A549 (cell line): ENCODE data around the gene UTP11. TPM values are rescaled to one million over a fixed set of nuclear protein-coding genes. Genes with fewer than 3 reads are reported as not detected.

ENCODE experiments used
- ATAC-seq, 2 experiments: fragments of 200-7000 bp in 1 of 2; fragments of >200 bp in 1 of 2; cut with Nextera tagmentation in 1 of 2; cut with Tn5 transposase in 1 of 2; 3 replicates each; pipeline versions ENCODE4 v1.8.0 to v1.9.1; 2018 to 2020; ENCODE audit warnings: mild to moderate bottlenecking in 1 of 2, moderate library complexity in 1 of 2
- CTCF ChIA-PET: fragments of 300-600 bp; sonication (Branson Sonifier 250); formaldehyde crosslinking; extraction: SDS; loops from one replicate; lab custom pipeline; 2021; ENCODE audit warnings: antibody characterized with exemption, inconsistent platforms; lab: Yijun Ruan, JAX
- POLR2A ChIA-PET: fragments of 350-600 bp; formaldehyde crosslinking; extraction: SDS; loops from one replicate; lab custom pipeline; 2021; ENCODE audit warnings: antibody characterized with exemption, inconsistent platforms; lab: Yijun Ruan, JAX
- DNase-seq, 2 experiments: peaks; one replicate each; pipeline versions ENCODE4 v3.0.0 to v3.0.0-alpha.2; 2011 to 2016; ENCODE audit warnings: low read depth in 1 of 2, low spot score in 1 of 2
- FAIRE-seq: peaks from 2 replicates; lab custom pipeline; 2011; peaks lifted over from hg19 to GRCh38; lab: Jason Lieb, UNC
- H3K27ac ChIP-seq, 2 experiments: fragments of >200 bp; sonication (Bioruptor Twin); formaldehyde crosslinking; 3 replicates each; pipeline ENCODE4 v1.5.1; 2016 to 2017
- H3K4me1 ChIP-seq: fragments of >200 bp; sonication (Bioruptor Twin); formaldehyde crosslinking; 3 replicates; pipeline ENCODE4 v1.6.1; 2016
- H3K4me2 ChIP-seq: fragments of >200 bp; sonication (Bioruptor Twin); formaldehyde crosslinking; 3 replicates; pipeline ENCODE4 v1.6.1; 2016
- H3K4me3 ChIP-seq: fragments of >200 bp; sonication (Bioruptor Twin); formaldehyde crosslinking; 3 replicates; pipeline ENCODE4 v1.5.1; 2016
- H3K9me3 ChIP-seq: fragments of >200 bp; sonication (Bioruptor Twin); formaldehyde crosslinking; 3 replicates; pipeline ENCODE4 v1.6.1; 2016
- CTCF ChIP-seq: fragments of >200 bp; sonication (Bioruptor Twin); formaldehyde crosslinking; IDR thresholded peaks from 3 replicates; pipeline ENCODE4 v1.5.1; 2016
- EHF ChIP-seq: fragments of 250-450 bp; sonication (Bioruptor Pico); IDR thresholded peaks from 2 replicates; pipeline ENCODE4 v1.5.0; 2020; ENCODE audit warnings: mild to moderate bottlenecking
- ELK1 ChIP-seq: fragments of 150-350 bp; IDR thresholded peaks from 2 replicates; pipeline ENCODE4 v1.6.1; 2014; ENCODE audit warnings: low read depth, mild to moderate bottlenecking, low read length
- EP300 ChIP-seq, 2 experiments: fragments of >200 bp; sonication (Bioruptor Twin); formaldehyde crosslinking; IDR thresholded peaks; 2 replicates in 1 of 2; 3 replicates in 1 of 2; pipeline ENCODE4 v1.6.1; 2016 to 2017
- ESRRA ChIP-seq: fragments of 150-350 bp; IDR thresholded peaks from 2 replicates; pipeline ENCODE4 v1.6.1; 2014; ENCODE audit warnings: mild to moderate bottlenecking, low read length, borderline replicate concordance
- FOSB ChIP-seq: fragments of 250-450 bp; sonication (Bioruptor Pico); IDR thresholded peaks from 2 replicates; pipeline ENCODE4 v1.5.0; 2020; ENCODE audit warnings: mild to moderate bottlenecking, moderate library complexity
- FOXS1 ChIP-seq: fragments of 250-450 bp; sonication (Bioruptor Pico); IDR thresholded peaks from 2 replicates; pipeline ENCODE4 v1.5.0; 2020; ENCODE audit warnings: mild to moderate bottlenecking, moderate library complexity
- HES2 ChIP-seq: fragments of >200 bp; sonication (Bioruptor Twin); formaldehyde crosslinking; IDR thresholded peaks from 2 replicates; pipeline ENCODE4 v1.6.1; 2016
- HMGXB4 ChIP-seq: fragments of 250-450 bp; sonication (Bioruptor Pico); IDR thresholded peaks from 2 replicates; pipeline ENCODE4 v1.5.0; 2021; ENCODE audit warnings: mild to moderate bottlenecking, moderate library complexity, borderline replicate concordance
- HOXB5 ChIP-seq: fragments of 250-450 bp; sonication (Bioruptor Pico); IDR thresholded peaks from 2 replicates; pipeline ENCODE4 v1.5.0; 2020; ENCODE audit warnings: mild to moderate bottlenecking, moderate library complexity
- MAX ChIP-seq: IDR thresholded peaks from 2 replicates; pipeline ENCODE4 v1.6.1; 2012
- NPAS2 ChIP-seq: fragments of 250-450 bp; sonication (Bioruptor Pico); IDR thresholded peaks from 2 replicates; pipeline ENCODE4 v1.8.0; 2022; ENCODE audit warnings: mild to moderate bottlenecking, moderate library complexity, borderline replicate concordance
- PHF8 ChIP-seq: fragments of 200-600 bp; sonication (generic); IDR thresholded peaks from 2 replicates; pipeline ENCODE4 v1.6.1; 2016; ENCODE audit warnings: low read depth, mild to moderate bottlenecking, antibody characterized with exemption, moderate library complexity, borderline replicate concordance
- RCOR1 ChIP-seq: fragments of 150-350 bp; IDR thresholded peaks from 2 replicates; pipeline ENCODE4 v1.6.1; 2014; ENCODE audit warnings: antibody characterized with exemption, low read length, low read depth
- REST ChIP-seq: fragments of 200-600 bp; sonication (generic); IDR thresholded peaks from 2 replicates; pipeline ENCODE4 v1.6.1; 2016; ENCODE audit warnings: antibody characterized with exemption, mild to moderate bottlenecking, moderate library complexity
- RFX5 ChIP-seq: fragments of 450-650 bp; IDR thresholded peaks from 2 replicates; pipeline ENCODE4 v1.7.1; 2014; ENCODE audit warnings: antibody characterized with exemption, mild to moderate bottlenecking, moderate library complexity
- SMC3 ChIP-seq: fragments of >200 bp; sonication (Bioruptor Twin); formaldehyde crosslinking; IDR thresholded peaks from 3 replicates; pipeline ENCODE4 v1.6.1; 2018; ENCODE audit warnings: inconsistent platforms
- SREBF2 ChIP-seq: fragments of 450-650 bp; IDR thresholded peaks from 2 replicates; pipeline ENCODE4 v1.6.1; 2014; ENCODE audit warnings: mild to moderate bottlenecking, moderate library complexity
- ZNF302 ChIP-seq: fragments of 250-450 bp; sonication (Bioruptor Pico); IDR thresholded peaks from 2 replicates; pipeline ENCODE4 v1.9.0; 2021; ENCODE audit warnings: inconsistent platforms, mild to moderate bottlenecking, moderate library complexity
- ZSCAN20 ChIP-seq: fragments of 250-450 bp; sonication (Bioruptor Pico); IDR thresholded peaks from 2 replicates; pipeline ENCODE4 v1.8.0; 2022; ENCODE audit warnings: mild to moderate bottlenecking, moderate library complexity
- WGBS: methylation state at CpG from one replicate; pipeline ENCODE4 v1.1.6; 2017; ENCODE audit errors: missing lambda C conversion rate; 5-methylcytosine and 5-hydroxymethylcytosine counted together
- polyA plus RNA-seq, 4 experiments: library from polyadenylated mRNA; depleted of rRNA in 3 of 4; stranded (reverse); fragments of >200 nt; fragmentation: RNase III in 1 of 4; extraction: RNeasy Plus Mini Kit Qiagen cat#74134 plus additional on column Dnase treatment in 1 of 4; gene quantifications; 2 replicates in 3 of 4; 3 replicates in 1 of 4; pipeline ENCODE4 v1.2.3, GENCODE V29; 2011 to 2017

The UTP11 gene
- polyA plus RNA-seq, 2 of the 4 experiments (the other 2 are of a cell fraction) = 37.6 to 44.8 TPM

GRCh38 chr1:38021969-38022368 is 9.4 kb downstream of the UTP11 start:
- Histone ChIP-seq H3K9me3 (no peaks in the 10 kb centered on the region), H3K4me3 (no peak overlapping the region), H3K27ac (no peak overlapping the region), H3K4me1 (no peaks in the 10 kb centered on the region), H3K4me2 (no peak overlapping the region)
- WGBS = 94% methylated on average over 5 of the region's 5 CpGs
- TF ChIP-seq HES2 = no peak
- no peak for TF ChIP-seq SMC3
- no peak for TF ChIP-seq HOXB5 (CRISPR knock-in tag)
- no peak for TF ChIP-seq RCOR1
- ChIA-PET CTCF (interaction anchor here (0.6 to 2.1 kb wide), 3 partner anchors 8 to 813 kb away, joined by 3 to 9 read pairs (median 4); no protein-coding TSS in a partner anchor), POLR2A (no interaction called here)
- FAIRE-seq (no peak), DNase-seq (no peak), ATAC-seq (no peak)

GRCh38 chr1:38022810-38023209 is 10.3 kb downstream of the UTP11 start:
- ChIA-PET POLR2A (interaction anchor here (0.7 kb wide), 1 partner anchor 804 kb away, joined by 3 read pairs; no protein-coding TSS in a partner anchor), CTCF (interaction anchor here (0.6 to 2.1 kb wide), 4 partner anchors 42 to 812 kb away, joined by 3 to 9 read pairs (median 4); no protein-coding TSS in a partner anchor)
- H3K27ac ChIP-seq = no peak overlapping the region
- FAIRE-seq (no peak), ATAC-seq (no peak), DNase-seq (no peak)
- H3K9me3 ChIP-seq = no peaks in the 10 kb centered on the region
- 89% methylated on average over 3 of the region's 3 CpGs for WGBS
- H3K4me1 ChIP-seq = no peaks in the 10 kb centered on the region
- no peak overlapping the region for H3K4me2 ChIP-seq
- H3K4me3 ChIP-seq = no peak overlapping the region
- TF ChIP-seq MAX = no peak
- no peak for TF ChIP-seq RFX5
- TF ChIP-seq HMGXB4 (CRISPR knock-in tag) = no peak
- TF ChIP-seq ELK1 = no peak
- TF ChIP-seq PHF8 = no peak
- TF ChIP-seq FOSB (CRISPR knock-in tag) = no peak
- TF ChIP-seq FOXS1 (CRISPR knock-in tag) = no peak
- no peak for TF ChIP-seq ZSCAN20 (CRISPR knock-in tag)
- TF ChIP-seq ESRRA = no peak
- no peak for TF ChIP-seq ZNF302
- no peak for TF ChIP-seq RCOR1

GRCh38 chr1:38025233-38025632 is 12.7 kb downstream of the UTP11 start:
- no peaks in the 10 kb centered on the region for H3K9me3 ChIP-seq
- 100% methylated on average over 2 of the region's 2 CpGs for WGBS
- DNase-seq = no peak
- ATAC-seq = no peak
- no peak overlapping the region for H3K27ac ChIP-seq
- no peak overlapping the region for H3K4me2 ChIP-seq
- ChIA-PET CTCF (interaction anchor here (0.6 to 3.1 kb wide), 7 partner anchors 9 to 816 kb away, joined by 3 to 21 read pairs (median 5); partner anchors contain the start of genes SF3A3 and UTP11), POLR2A (no interaction called here)
- H3K4me1 ChIP-seq = 0 out of 3 replicates have a peak, but pooled peaks cover 1% of the 10 kb centered on the region
- no peak overlapping the region for H3K4me3 ChIP-seq
- no peak for FAIRE-seq
- TF ChIP-seq MAX = no peak
- no peak for TF ChIP-seq HMGXB4 (CRISPR knock-in tag)
- TF ChIP-seq SREBF2 = no peak
- no peak for TF ChIP-seq NPAS2 (CRISPR knock-in tag)
- TF ChIP-seq EHF (CRISPR knock-in tag) = no peak
- no peak for TF ChIP-seq CTCF
- TF ChIP-seq REST = no peak
- TF ChIP-seq RFX5 = no peak
- no peak for TF ChIP-seq ZSCAN20 (CRISPR knock-in tag)
- TF ChIP-seq EP300 (IDR thresholded peaks at IDR 0.05) = no peak
